ENCODE results near the gene RHEX.
"Not testable (repeated sequence)": the region's sequence is repeated elsewhere in the genome, so short reads cannot be mapped to it uniquely, and the experiment has no call there.

The RHEX gene

GRCh38 chr1:206052919-206053610 lies at the start of gene RHEX:
TSS of gene RHEX (plus strand) at chr1:206053173. CDS start at chr1:206097829, 44,656 bp downstream.
- not testable (repeated sequence) for DNase-seq (ENCODE audit: low read depth in 3 of 3)

- no peak for DNase-seq (ENCODE audit: low read depth in 3 of 3)
These were observed 48.8 kb upstream of the RHEX start for GRCh38 chr1:206003854-206004800.

GRCh38 chr1:206004826-206005225 lies 48.1 kb upstream of the RHEX start:
- no peak for DNase-seq (ENCODE audit: low read depth in 3 of 3)

- no peak for DNase-seq (ENCODE audit: low read depth in 3 of 3)
These were observed 47.7 kb upstream of the RHEX start for GRCh38 chr1:206005234-206005633.

GRCh38 chr1:206005778-206006180 lies 47.2 kb upstream of the RHEX start:
- DNase-seq (ENCODE audit: low read depth in 3 of 3) = no peak

GRCh38 chr1:206006946-206007345 lies 46.0 kb upstream of the RHEX start:
- no peak for DNase-seq (ENCODE audit: low read depth in 3 of 3)

GRCh38 chr1:206010060-206010459 lies 42.9 kb upstream of the RHEX start:
- DNase-seq (ENCODE audit: low read depth in 3 of 3) = no peak

- no peak for DNase-seq (ENCODE audit: low read depth in 3 of 3)
These were observed 41.9 kb upstream of the RHEX start for GRCh38 chr1:206011057-206011456.

- no peak for DNase-seq (ENCODE audit: low read depth in 3 of 3)
These were observed 40.7 kb upstream of the RHEX start for GRCh38 chr1:206012086-206012859.

- DNase-seq (ENCODE audit: low read depth in 3 of 3) = no peak
These were observed 39.8 kb upstream of the RHEX start for GRCh38 chr1:206013026-206013795.

- no peak for DNase-seq (ENCODE audit: low read depth in 3 of 3)
These were observed 38.4 kb upstream of the RHEX start for GRCh38 chr1:206014601-206015000.

GRCh38 chr1:206015071-206015470 lies 37.9 kb upstream of the RHEX start:
- no peak for DNase-seq (ENCODE audit: low read depth in 3 of 3)

- no peak for DNase-seq (ENCODE audit: low read depth in 3 of 3)
These were observed 32.5 kb upstream of the RHEX start for GRCh38 chr1:206020393-206021007.

GRCh38 chr1:206021008-206021625 lies 31.9 kb upstream of the RHEX start:
- no peak for DNase-seq (ENCODE audit: low read depth in 3 of 3)

GRCh38 chr1:206021626-206022365 lies 31.2 kb upstream of the RHEX start:
- DNase-seq (ENCODE audit: low read depth in 3 of 3) = no peak

- no peak for DNase-seq (ENCODE audit: low read depth in 3 of 3)
These were observed 30.2 kb upstream of the RHEX start for GRCh38 chr1:206022766-206023165.

- no peak for DNase-seq (ENCODE audit: low read depth in 3 of 3)
These were observed 29.3 kb upstream of the RHEX start, which contains the start of gene CTSE for GRCh38 chr1:206023695-206024094. TSS of gene CTSE (minus strand) at chr1:206023895. CDS start at chr1:206023791, 104 bp downstream.

GRCh38 chr1:206025283-206025820 lies 27.6 kb upstream of the RHEX start:
- DNase-seq (ENCODE audit: low read depth in 3 of 3) = no peak

- no peak for DNase-seq (ENCODE audit: low read depth in 3 of 3)
These were observed 23.5 kb upstream of the RHEX start for GRCh38 chr1:206029484-206029883.
